Measurements from ENCODE around the gene STRN. TPM values are rescaled to one million over a fixed set of nuclear protein-coding genes. Genes with fewer than 3 reads are reported as not detected.
A peak's percentile ranks its signal among the peaks of the same experiment; 100 is the strongest.

STRN gene
- total RNA-seq, 1 experiment from 2014 or later: 37.6 TPM

GRCh38 chr2:36818542-36818941 lies 147.8 kb downstream of the STRN start:
- H3K4me2 ChIP-seq: no peak overlapping the region
- H3K4me1 ChIP-seq (replicated peaks; ENCODE audit: insufficient read depth): no peaks in the 10 kb centered on the region
- no peak overlapping the region for H3K4me3 ChIP-seq
- no peaks in the 10 kb centered on the region for H3K79me2 ChIP-seq (ENCODE audit: low read depth)
- TF ChIP-seq CTCF (conservative IDR thresholded peaks at IDR 0.05) (no peak), EZH2 (IDR thresholded peaks at IDR 0.05; ENCODE audit: low read depth) (no peak)
- H3K27ac ChIP-seq: no peak overlapping the region
- BruUV-seq (replicated peaks): no TSS peak
- no peaks in the 10 kb centered on the region for H3K9me3 ChIP-seq (ENCODE audit: insufficient read depth, low read depth)
- POLR2A ChIA-PET (ENCODE audit: unreplicated experiment): no interaction called here
- intact Hi-C loops (cut with micrococcal nuclease; ENCODE audit: unreplicated experiment): no loop called here
- no peaks in the 10 kb centered on the region for H3K9me2 ChIP-seq (ENCODE audit: insufficient read depth)
- H2AFZ ChIP-seq: no peak overlapping the region
- H3K36me3 ChIP-seq (ENCODE audit: low read depth): no peaks in the 10 kb centered on the region
- no peaks in the 10 kb centered on the region for H4K20me1 ChIP-seq (ENCODE audit: insufficient read depth)
- CTCF ChIA-PET: no interaction called here
- DNase-seq: no peak
- no peaks in the 10 kb centered on the region for H3K27me3 ChIP-seq (ENCODE audit: insufficient read depth, low read depth)
- no peaks in the 10 kb centered on the region for H3F3A ChIP-seq (ENCODE audit: insufficient read depth, low read depth)

DNA sequence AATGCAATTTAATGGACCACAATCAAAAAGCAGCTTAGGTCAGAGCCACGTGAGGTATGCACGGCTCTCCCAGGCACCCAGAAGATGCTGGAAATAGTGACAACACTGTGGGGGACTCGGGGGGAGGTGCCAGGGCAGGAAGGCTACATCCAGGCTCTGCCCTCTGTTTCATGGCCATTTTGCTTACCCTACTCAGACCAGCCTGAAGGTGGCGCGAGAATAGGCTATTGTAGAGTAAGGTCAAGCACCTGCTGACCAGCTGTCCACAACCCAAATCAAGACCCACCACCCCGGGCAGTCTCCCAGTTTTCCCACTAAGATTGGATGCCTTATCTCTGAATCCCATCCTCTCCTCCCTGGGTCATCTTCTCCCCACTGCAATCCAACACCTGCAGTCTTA lies 154.1 kb downstream of the STRN start:
- DNase-seq: peak in 1 of 2 experiments; percentile 4
- no peaks in the 10 kb centered on the region for H3K79me2 ChIP-seq (ENCODE audit: low read depth)
- no peaks in the 10 kb centered on the region for H3F3A ChIP-seq (ENCODE audit: insufficient read depth, low read depth)
- TF ChIP-seq EZH2 (IDR thresholded peaks at IDR 0.05; ENCODE audit: low read depth) (no peak), CTCF (conservative IDR thresholded peaks at IDR 0.05) (peak; percentile 45; the same call in 1 of the 2 replicates)
- CTCF ChIA-PET: no interaction called here
- H4K20me1 ChIP-seq (ENCODE audit: insufficient read depth): no peaks in the 10 kb centered on the region
- POLR2A ChIA-PET (ENCODE audit: unreplicated experiment): no interaction called here
- H3K4me1 ChIP-seq (replicated peaks; ENCODE audit: insufficient read depth): 0 out of 2 replicates have a peak, but pooled peaks cover 7% of the 10 kb centered on the region
- no peak overlapping the region for H3K4me2 ChIP-seq
- H3K4me3 ChIP-seq: no peak overlapping the region
- no peak overlapping the region for H3K27ac ChIP-seq
- no peak overlapping the region for H2AFZ ChIP-seq
- no peaks in the 10 kb centered on the region for H3K9me3 ChIP-seq (ENCODE audit: insufficient read depth, low read depth)
- H3K36me3 ChIP-seq (ENCODE audit: low read depth): no peaks in the 10 kb centered on the region
- H3K27me3 ChIP-seq (ENCODE audit: insufficient read depth, low read depth): no peaks in the 10 kb centered on the region
- BruUV-seq (replicated peaks): no TSS peak
- intact Hi-C loops (cut with micrococcal nuclease; ENCODE audit: unreplicated experiment): no loop called here
- H3K9me2 ChIP-seq (ENCODE audit: insufficient read depth): no peaks in the 10 kb centered on the region

DNA sequence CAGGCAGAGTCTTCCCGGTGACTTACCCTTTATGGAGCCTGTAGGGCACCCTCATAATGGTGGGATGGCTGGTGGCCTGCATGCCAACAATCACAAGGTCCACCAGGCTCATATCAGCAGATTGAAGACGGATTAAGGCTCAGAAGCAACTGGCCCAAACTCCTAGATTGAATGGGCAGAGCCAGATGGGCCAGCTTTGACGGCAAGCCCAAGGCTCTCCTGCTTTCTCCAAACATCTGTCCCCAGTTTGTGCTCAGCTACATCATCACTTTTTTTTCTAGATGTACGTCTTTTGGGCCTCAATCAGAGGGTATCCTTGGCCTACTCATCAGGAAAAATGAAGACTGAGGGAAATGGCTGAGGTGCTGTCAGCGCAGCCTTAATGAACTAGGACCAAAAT lies 155.3 kb downstream of the STRN start:
- Histone ChIP-seq H3K4me1 (replicated peaks; ENCODE audit: insufficient read depth) (0 out of 2 replicates have a peak, but pooled peaks cover 7% of the 10 kb centered on the region), H3K4me2 (no peak overlapping the region), H3K9me3 (ENCODE audit: insufficient read depth, low read depth) (no peaks in the 10 kb centered on the region), H4K20me1 (ENCODE audit: insufficient read depth) (no peaks in the 10 kb centered on the region), H3K79me2 (ENCODE audit: low read depth) (no peaks in the 10 kb centered on the region), H3K36me3 (ENCODE audit: low read depth) (no peaks in the 10 kb centered on the region), H3F3A (ENCODE audit: insufficient read depth, low read depth) (no peaks in the 10 kb centered on the region), H2AFZ (0 out of 2 replicates have a peak overlapping the region, but pooled peaks have one; percentile 44), H3K4me3 (no peak overlapping the region), H3K9me2 (ENCODE audit: insufficient read depth) (no peaks in the 10 kb centered on the region), H3K27me3 (ENCODE audit: insufficient read depth, low read depth) (no peaks in the 10 kb centered on the region), H3K27ac (no peak overlapping the region)
- no peak for DNase-seq
- TF ChIP-seq CTCF (conservative IDR thresholded peaks at IDR 0.05): no peak
- no peak for TF ChIP-seq EZH2 (IDR thresholded peaks at IDR 0.05; ENCODE audit: low read depth)
- intact Hi-C loops (cut with micrococcal nuclease; ENCODE audit: unreplicated experiment): no loop called here
- no TSS peak for BruUV-seq (replicated peaks)
- ChIA-PET POLR2A (ENCODE audit: unreplicated experiment) (no interaction called here), CTCF (no interaction called here)
